DOHH2 (cell line): ENCODE measurements around the gene GNPTAB.

Experiments
- CTCF ChIP-seq: fragments of 200-600 bp; sonication (generic); IDR thresholded peaks from one replicate; pipeline ENCODE4 v1.5.1; 2014; ENCODE audit warnings: antibody characterized with exemption, mild to moderate bottlenecking, low read depth, low read length; ENCODE audit not compliant: poor library complexity, severe bottlenecking
- EZH2phosphoT487 ChIP-seq: fragments of 200-600 bp; sonication (generic); IDR thresholded peaks from 2 replicates; pipeline ENCODE4 v1.6.1; 2017; ENCODE audit warnings: borderline replicate concordance, mild to moderate bottlenecking, antibody characterized with exemption, low read length, moderate library complexity, mixed read lengths

- TF ChIP-seq CTCF = no peak
- no peak for TF ChIP-seq EZH2phosphoT487
These were observed 100.9 kb downstream of the GNPTAB start for GRCh38 chr12:101729842-101730241.
